ENCODE results near the gene NOB1.
"Not testable (repeated sequence)": the region's sequence is repeated elsewhere in the genome, so short reads cannot be mapped to it uniquely, and the experiment has no call there.

NOB1 gene

DNA sequence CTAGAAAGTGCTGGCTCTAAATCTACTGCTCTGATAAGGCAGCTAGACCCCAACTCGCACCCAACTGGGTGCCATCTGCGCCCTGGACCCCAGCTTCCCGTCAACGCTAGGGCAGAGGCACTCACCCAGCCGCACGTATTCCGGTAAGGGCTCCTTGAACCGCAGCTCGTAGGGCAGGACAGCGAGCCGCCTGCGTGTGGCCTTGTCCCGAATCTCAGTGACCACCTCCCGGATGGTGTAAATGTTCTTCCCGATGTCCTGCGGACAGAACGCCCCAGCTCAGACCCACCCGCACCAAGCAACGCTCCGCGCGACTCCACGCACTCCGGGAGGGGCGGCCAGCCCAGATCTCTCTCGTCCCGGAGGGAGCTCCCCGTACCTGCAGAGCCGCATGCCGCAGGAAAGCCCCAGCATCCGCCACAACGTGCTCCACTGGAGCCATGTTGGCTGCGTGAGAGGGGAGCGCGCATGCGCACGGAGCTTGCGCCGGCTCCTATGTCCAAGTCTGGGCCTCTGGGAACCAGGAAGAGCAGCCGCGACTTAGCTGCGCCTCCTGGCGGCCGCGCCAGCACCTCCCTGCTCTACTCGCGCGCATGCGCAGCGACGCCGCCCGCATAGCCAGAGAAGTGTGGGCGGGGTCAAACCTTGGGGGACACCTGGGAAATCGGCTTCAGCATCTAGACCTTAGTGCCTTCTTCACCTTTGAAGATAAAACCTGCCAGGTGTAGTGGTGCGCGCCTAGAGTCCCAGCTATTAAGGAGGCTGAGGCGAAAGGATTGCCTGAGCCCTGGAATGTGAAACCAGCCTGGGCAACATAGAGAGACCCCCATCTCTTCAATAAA, at the start of gene NOB1:
NOB1 (minus strand) TSS at position 458 of the 842 bp plus-strand sequence; CDS start at position 442, 16 bp downstream.
- peak; percentile 98 for DNase-seq

DNA sequence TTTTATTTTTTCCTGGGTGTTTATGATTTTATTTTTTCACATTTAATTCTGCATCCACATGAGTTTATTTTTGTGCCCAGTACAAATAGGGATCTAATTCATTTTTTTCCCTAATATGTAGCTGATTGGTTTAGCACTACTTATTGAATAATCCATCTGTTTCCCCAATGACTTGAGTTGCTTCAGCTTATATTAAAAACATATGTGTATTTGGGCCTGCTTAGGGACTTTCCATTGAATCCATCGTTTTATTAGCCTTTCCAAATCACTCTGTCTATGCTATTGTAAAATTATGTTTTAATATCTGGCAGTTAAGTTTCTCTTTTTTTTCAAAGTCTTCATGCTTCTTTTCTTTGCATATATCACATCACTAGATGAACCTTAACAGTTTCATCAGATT, 49.6 kb upstream of the NOB1 start:
- no peak for DNase-seq

- DNase-seq: no peak
Measured at GRCh38 chr16:69799611-69800031, 44.9 kb upstream of the NOB1 start.

GRCh38 chr16:69798466-69798865, 43.7 kb upstream of the NOB1 start:
- DNase-seq: no peak

GRCh38 chr16:69796285-69797118, 41.8 kb upstream of the NOB1 start:
- peak; percentile 32 for DNase-seq

- DNase-seq: no peak
Measured at GRCh38 chr16:69794486-69794885, 39.8 kb upstream of the NOB1 start.

- no peak for DNase-seq
Measured at GRCh38 chr16:69793526-69793925, 38.8 kb upstream of the NOB1 start.

GRCh38 chr16:69791391-69791847, 36.7 kb upstream of the NOB1 start:
- not testable (repeated sequence) for DNase-seq

GRCh38 chr16:69787883-69788282, 33.2 kb upstream of the NOB1 start:
- DNase-seq: no peak

DNA sequence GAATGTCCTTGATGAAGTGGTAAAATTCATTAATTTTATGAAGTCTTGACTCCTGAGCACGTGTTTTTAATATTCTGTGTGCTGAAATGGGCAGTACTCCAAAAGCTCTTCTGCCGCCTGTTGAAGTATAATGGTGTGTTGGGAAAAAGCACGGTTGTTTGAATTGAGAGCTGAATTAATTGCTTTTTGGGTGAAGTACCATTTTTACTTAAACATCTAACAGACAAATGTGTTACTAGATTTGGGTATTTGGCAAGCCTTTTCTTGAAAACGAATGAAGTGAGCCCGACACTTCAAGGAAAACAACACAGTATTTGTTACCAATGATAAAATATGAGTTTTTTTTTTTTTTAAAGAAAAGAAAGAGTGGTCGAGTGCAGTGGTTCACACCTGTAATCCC, 29.9 kb upstream of the NOB1 start:
- DNase-seq: no peak

GRCh38 chr16:69781118-69781517, 26.4 kb upstream of the NOB1 start:
- no peak for DNase-seq

DNA sequence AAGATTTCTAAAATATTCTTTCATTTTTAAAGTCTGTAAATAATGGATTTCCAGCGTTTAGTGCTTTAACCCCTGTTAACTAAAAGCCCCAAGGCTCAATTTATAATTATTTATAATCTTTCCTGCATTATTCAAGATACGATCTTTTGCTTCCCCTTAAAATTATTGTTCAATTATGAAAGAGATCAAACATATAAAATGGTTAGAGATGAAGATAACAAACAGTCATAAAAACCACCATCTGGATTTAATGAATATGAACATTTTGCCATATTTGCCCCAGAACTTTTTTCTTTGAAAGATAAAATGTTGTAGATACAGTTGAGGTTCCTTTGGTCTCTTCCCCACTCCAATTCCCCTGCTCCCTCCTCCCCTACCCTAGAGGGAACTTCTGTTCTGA, 25.0 kb upstream of the NOB1 start:
- no peak for DNase-seq

DNA sequence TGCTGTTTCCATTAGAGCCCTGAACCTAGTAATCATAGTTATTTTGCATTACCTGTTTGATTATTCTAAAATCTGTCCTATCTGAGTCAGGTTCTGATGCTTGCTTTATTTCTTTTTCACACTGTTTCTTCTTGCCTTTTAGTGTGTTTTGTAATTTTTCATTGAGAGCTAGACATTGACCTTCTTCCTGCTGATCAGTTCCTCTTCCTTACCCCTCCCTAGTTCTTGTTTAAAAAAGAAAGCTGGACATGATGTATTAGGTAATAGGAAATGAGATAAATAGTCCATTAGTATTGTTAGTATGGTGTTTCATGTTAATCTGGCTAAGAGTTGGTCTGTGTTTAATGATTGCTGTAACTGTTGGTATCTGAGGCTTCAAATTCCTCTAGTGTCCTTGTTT, 20.8 kb upstream of the NOB1 start:
- no peak for DNase-seq

GRCh38 chr16:69773260-69773947, 18.7 kb upstream of the NOB1 start:
- no peak for DNase-seq

- no peak for DNase-seq
Measured at GRCh38 chr16:69771651-69771967, 16.9 kb upstream of the NOB1 start.

DNA sequence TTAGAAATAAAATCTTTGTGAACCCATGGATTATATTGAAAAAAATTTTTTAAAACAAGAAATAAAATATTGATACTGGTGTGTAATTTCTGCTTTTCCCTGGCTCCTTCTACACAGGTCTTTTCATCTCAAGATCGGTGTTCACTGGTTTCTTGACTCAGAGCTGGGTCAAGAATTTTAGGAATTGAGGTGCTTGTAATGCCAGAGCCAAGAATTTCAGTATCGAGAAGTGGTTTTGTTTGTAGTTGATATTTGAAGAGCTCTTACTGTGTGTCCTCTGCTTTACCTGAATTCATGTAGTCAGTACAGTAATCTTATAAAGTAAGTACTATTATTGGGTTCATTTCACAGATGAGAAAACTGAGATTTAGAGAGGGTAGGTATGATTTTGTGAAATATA, 14.7 kb upstream of the NOB1 start:
- DNase-seq: no peak

GRCh38 chr16:69768666-69769065, 13.9 kb upstream of the NOB1 start:
- no peak for DNase-seq

GRCh38 chr16:69767459-69768229, 12.9 kb upstream of the NOB1 start:
- DNase-seq: no peak

GRCh38 chr16:69763599-69763942, 8.8 kb upstream of the NOB1 start:
- DNase-seq: no peak

DNA sequence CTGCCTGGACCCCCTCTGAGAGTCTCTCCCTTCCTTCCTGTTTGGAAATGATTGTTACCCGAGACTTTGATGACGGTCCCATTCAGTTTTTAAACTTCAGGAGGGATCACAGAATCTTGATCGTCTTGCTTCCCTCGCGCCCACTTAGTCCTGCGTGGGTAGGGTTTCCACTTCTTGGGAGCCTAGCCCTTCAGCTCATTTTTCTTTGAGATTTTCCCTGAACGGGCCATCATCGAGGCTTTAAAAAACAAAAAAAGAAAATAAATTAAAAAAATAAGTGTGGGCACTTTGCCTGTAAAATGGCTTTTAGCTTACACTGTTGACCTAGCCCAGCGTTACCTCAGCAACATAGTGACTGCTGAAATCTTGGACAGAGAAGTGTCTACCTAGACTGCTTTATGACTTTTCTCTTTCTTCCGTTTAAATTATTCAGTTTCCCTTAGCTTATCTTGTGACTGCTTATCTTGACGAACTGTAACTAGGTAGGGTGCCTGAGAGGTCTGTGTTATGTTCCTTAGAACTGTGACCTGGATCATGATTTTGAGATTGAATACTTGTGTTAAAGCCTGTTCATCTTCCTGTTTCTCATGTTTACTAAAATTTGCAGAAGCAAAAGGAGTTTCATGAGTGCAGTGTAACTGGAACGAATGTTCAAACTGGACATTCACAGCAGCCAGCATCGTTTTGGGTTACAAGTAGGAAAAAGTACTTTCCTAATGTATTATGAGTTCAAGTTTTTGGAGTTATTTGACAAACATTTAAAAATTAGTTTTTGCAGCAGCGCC, 8.3 kb upstream of the NOB1 start:
- peak; percentile 10 for DNase-seq

DNA sequence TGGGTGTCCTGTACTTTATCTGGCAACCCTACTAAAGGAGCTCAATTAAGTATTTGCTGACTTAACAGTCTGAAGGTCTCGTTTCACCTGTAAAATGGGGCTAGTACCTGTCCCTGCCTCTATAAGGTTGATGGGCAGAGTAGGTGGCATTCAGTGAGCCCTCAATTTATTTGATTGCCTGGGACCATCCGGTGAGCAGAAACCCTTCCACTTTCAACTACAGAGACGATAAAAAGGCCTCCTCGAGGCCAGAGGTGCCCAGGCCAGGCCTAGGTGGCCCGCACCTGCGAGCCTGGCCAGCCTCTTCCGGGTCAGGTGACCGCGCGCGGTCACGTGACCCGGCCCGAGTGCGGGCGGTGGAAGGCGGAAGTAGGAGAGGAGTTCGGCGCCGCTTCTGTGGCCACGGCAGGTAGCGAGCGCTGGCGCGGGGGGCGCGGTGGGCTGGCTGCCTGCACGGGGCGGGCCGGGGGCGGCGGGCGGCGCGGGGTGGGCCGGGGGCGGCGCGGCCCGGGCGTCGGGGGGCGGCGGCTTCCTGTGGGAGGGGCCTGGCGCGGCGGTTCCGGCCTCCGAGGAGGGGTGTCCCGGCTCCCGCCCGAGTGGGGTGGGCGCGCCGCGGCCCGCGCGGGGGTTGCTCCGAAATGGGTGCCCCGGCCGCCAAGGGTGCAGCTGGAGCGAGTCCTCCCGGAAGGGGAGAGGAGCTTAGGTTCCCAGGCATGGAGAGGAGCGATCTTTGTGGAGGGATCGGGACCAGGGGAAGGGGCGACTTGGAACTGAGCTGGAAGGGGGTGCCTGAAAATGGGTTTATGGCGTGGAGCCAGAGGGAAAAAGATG, 7.5 kb upstream of the NOB1 start, which contains the start of gene WWP2:
WWP2 (plus strand) TSS at position 350 of the 831 bp plus-strand sequence. CDS start 24,679 bp downstream, outside the sequence.
- DNase-seq: peak; percentile 83
